Ectodermal cell (in vitro differentiated cells): ENCODE data around the gene EPHB2.

ENCODE experiments used
- H3K27ac ChIP-seq: 2 replicates; pipeline ENCODE4 v1.7.0; 2013; ENCODE audit warnings: mild to moderate bottlenecking, low read depth, low read length; ENCODE audit not compliant: insufficient read depth, poor library complexity, severe bottlenecking
- H3K27me3 ChIP-seq: 2 replicates; pipeline ENCODE4 v1.7.0; 2013; ENCODE audit warnings: mild to moderate bottlenecking, low read length; ENCODE audit not compliant: insufficient read depth, control insufficient read depth, poor library complexity, severe bottlenecking
- H3K36me3 ChIP-seq: one replicate; pipeline ENCODE4 v1.7.0; 2013; ENCODE audit warnings: low read length; ENCODE audit not compliant: control insufficient read depth, insufficient read depth
- H3K4me1 ChIP-seq: one replicate; pipeline ENCODE4 v1.7.0; 2013; ENCODE audit warnings: low read length; ENCODE audit not compliant: control insufficient read depth, insufficient read depth
- H3K4me3 ChIP-seq: 2 replicates; pipeline ENCODE4 v1.7.0; 2013; ENCODE audit warnings: low read depth, low read length, control low read depth; ENCODE audit not compliant: insufficient read depth
- H3K9me3 ChIP-seq: 2 replicates; pipeline ENCODE4 v1.7.0; 2013; ENCODE audit warnings: mild to moderate bottlenecking, low read length, moderate library complexity; ENCODE audit not compliant: control insufficient read depth
- WGBS, 2 experiments: methylation state at CpG; one replicate each; pipeline ENCODE4 v1.1.7; 2013; ENCODE audit warnings: missing lambda C conversion rate in 2 of 2; 5-methylcytosine and 5-hydroxymethylcytosine counted together

Gene EPHB2

GRCh38 chr1:22761821-22762220, 51.2 kb downstream of the EPHB2 start:
- Histone ChIP-seq H3K4me3 (no peak overlapping the region), H3K4me1 (peaks cover 6% of the 10 kb centered on the region), H3K9me3 (no peaks in the 10 kb centered on the region), H3K27ac (no peak overlapping the region), H3K27me3 (no peaks in the 10 kb centered on the region), H3K36me3 (no peaks in the 10 kb centered on the region)
- WGBS, 2 experiments = 93 to 94% methylated on average over 13 of the region's 13 CpGs

- no peak overlapping the region for H3K4me3 ChIP-seq
- H3K9me3 ChIP-seq = no peaks in the 10 kb centered on the region
- H3K36me3 ChIP-seq = no peaks in the 10 kb centered on the region
- WGBS, 2 experiments = 89 to 90% methylated on average over 11 of the region's 11 CpGs
- no peak overlapping the region for H3K27ac ChIP-seq
- peaks cover 6% of the 10 kb centered on the region for H3K4me1 ChIP-seq
- no peaks in the 10 kb centered on the region for H3K27me3 ChIP-seq
These were observed 53.0 kb downstream of the EPHB2 start for GRCh38 chr1:22763487-22764200.

- Histone ChIP-seq H3K27me3 (no peaks in the 10 kb centered on the region), H3K27ac (no peak overlapping the region), H3K4me1 (no peaks in the 10 kb centered on the region), H3K36me3 (no peaks in the 10 kb centered on the region), H3K9me3 (no peaks in the 10 kb centered on the region), H3K4me3 (no peak overlapping the region)
- 88 to 89% methylated on average over 9 of the region's 9 CpGs for WGBS, 2 experiments
These were observed 57.2 kb downstream of the EPHB2 start for GRCh38 chr1:22767852-22768251.

DNA sequence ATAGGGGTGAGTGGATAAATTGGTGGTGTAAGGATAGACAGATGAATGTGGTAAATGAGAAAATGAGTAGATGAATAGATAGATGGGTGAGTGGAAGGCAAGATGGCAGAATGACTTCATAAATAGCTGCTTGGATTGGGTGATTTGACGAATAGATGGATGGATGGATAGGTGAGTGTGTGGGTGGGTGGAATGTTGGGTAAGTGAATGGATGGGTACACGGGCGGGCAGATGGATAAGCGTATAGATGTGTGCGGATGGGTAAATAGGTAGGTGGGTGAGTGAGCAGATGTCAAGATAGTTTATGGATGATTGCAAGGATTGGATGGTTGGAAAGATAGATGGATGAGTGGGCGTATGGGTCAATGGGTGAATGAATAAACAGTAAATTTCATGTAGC, 59.3 kb downstream of the EPHB2 start:
- Histone ChIP-seq H3K27me3 (no peaks in the 10 kb centered on the region), H3K27ac (no peak overlapping the region), H3K4me3 (no peak overlapping the region), H3K36me3 (no peaks in the 10 kb centered on the region), H3K4me1 (no peaks in the 10 kb centered on the region), H3K9me3 (no peaks in the 10 kb centered on the region)
- 90 to 93% methylated on average over 6 of the region's 6 CpGs for WGBS, 2 experiments

- peaks cover 6% of the 10 kb centered on the region for H3K4me1 ChIP-seq
- H3K36me3 ChIP-seq = no peaks in the 10 kb centered on the region
- no peak overlapping the region for H3K4me3 ChIP-seq
- H3K27ac ChIP-seq = peak overlapping the region; percentile 23
- no peaks in the 10 kb centered on the region for H3K9me3 ChIP-seq
- H3K27me3 ChIP-seq = no peaks in the 10 kb centered on the region
- WGBS, 2 experiments = 78 to 83% methylated on average over 13 of the region's 13 CpGs
These were observed 61.4 kb downstream of the EPHB2 start for GRCh38 chr1:22772014-22772413.

DNA sequence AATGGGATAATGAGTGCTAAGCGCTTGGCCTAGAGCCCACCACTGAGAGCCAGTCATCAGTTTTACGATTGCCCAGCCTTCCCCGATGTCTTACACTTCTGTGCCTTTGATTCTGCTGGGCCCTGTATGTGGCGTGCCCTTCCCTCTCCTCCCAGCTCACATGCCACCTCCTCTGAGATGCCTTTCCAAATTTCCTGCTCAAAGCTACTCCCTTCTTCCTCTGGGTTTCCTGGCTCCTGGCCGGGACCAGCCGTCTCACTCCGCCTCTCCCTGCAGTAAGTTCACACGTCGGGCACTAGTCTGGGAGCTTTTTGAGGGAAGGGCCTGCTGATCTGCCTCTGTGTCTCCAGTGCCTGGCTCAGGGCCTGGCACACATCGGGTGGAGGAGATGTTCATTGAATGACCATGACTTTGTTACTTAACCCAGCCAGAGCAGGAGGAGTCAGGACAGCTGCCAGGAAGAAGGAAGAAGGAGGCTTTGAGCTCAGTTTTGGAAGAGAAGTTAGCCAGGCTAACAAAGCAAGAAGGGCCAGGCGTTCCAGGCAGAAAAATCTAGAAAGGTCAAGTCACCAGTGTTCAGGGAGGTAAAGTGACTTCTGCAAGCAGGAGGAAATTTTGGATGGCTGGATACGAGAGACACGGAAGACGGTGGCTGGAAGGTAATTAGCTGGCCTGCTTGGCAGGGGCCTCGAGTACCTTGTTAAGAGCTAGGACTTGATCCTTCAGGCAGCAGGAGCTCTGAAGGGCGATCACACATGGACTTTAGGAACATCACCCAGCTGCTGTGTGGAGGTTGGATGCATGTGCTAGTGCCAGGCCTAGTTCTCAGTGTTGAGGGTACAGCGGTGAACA, 63.6 kb downstream of the EPHB2 start:
- no peaks in the 10 kb centered on the region for H3K9me3 ChIP-seq
- H3K27me3 ChIP-seq = no peaks in the 10 kb centered on the region
- no peaks in the 10 kb centered on the region for H3K36me3 ChIP-seq
- no peak overlapping the region for H3K4me3 ChIP-seq
- 90 to 93% methylated on average over 17 of the region's 17 CpGs for WGBS, 2 experiments
- H3K27ac ChIP-seq = no peak overlapping the region
- peaks cover 15% of the 10 kb centered on the region for H3K4me1 ChIP-seq

- peaks cover 20% of the 10 kb centered on the region for H3K4me1 ChIP-seq
- H3K4me3 ChIP-seq = no peak overlapping the region
- H3K36me3 ChIP-seq = no peaks in the 10 kb centered on the region
- no peak overlapping the region for H3K27ac ChIP-seq
- H3K9me3 ChIP-seq = no peaks in the 10 kb centered on the region
- no peaks in the 10 kb centered on the region for H3K27me3 ChIP-seq
These were observed 64.2 kb downstream of the EPHB2 start for GRCh38 chr1:22774833-22775182.

DNA sequence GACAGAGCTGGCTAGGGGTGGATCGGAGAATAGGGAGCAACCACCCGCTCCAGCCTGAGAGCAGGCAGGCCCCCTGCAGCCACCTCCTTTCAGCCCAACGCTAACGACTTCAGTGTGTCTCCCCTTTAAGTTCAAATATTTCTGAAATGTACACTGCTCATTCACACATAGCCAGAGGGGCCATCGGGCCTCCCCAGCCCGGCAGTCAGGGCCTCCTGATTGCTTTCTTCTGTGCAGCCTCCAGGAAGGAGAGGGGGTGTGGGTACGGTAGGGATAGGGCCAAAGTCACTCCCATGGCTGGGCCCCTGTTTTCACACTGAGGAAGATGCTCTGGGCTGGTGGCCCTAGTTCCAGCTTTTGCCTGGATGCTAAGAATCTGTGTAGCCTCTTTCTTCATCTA, 64.8 kb downstream of the EPHB2 start:
- Histone ChIP-seq H3K27me3 (no peaks in the 10 kb centered on the region), H3K9me3 (no peaks in the 10 kb centered on the region), H3K4me1 (peaks cover 20% of the 10 kb centered on the region), H3K27ac (no peak overlapping the region), H3K4me3 (no peak overlapping the region), H3K36me3 (no peaks in the 10 kb centered on the region)
- WGBS, 2 experiments = 76 to 77% methylated on average over 7 of the region's 7 CpGs

GRCh38 chr1:22776035-22776613, 65.5 kb downstream of the EPHB2 start:
- Histone ChIP-seq H3K4me1 (peaks cover 20% of the 10 kb centered on the region), H3K36me3 (no peaks in the 10 kb centered on the region), H3K9me3 (no peaks in the 10 kb centered on the region), H3K27me3 (no peaks in the 10 kb centered on the region), H3K4me3 (no peak overlapping the region), H3K27ac (no peak overlapping the region)
- 72 to 79% methylated on average over 9 to 10 of the region's 10 CpGs for WGBS, 2 experiments

GRCh38 chr1:22777388-22778057, 66.9 kb downstream of the EPHB2 start:
- no peaks in the 10 kb centered on the region for H3K36me3 ChIP-seq
- H3K27me3 ChIP-seq = no peaks in the 10 kb centered on the region
- H3K27ac ChIP-seq = no peak overlapping the region
- peaks cover 31% of the 10 kb centered on the region for H3K4me1 ChIP-seq
- no peaks in the 10 kb centered on the region for H3K9me3 ChIP-seq
- WGBS, 2 experiments = 86 to 92% methylated on average over 6 of the region's 7 CpGs
- no peak overlapping the region for H3K4me3 ChIP-seq
